Measurements from ENCODE around the gene CHST15.

GRCh38 chr10:124119946-124120345, 26.5 kb upstream of the CHST15 start:
- TF ChIP-seq POLR2A (IDR thresholded peaks at IDR 0.05): no peak
- TF ChIP-seq CTCF (IDR thresholded peaks at IDR 0.05): no peak
